SK-N-SH treated with all-trans-retinoic acid at 6 μM for 48 hours (cell line): ENCODE results near the gene PEAR1.

Source experiments
- ATAC-seq: fragments of 200-7000 bp; cut with Tn5 transposase; 3 replicates; pipeline ENCODE4 v1.9.1; 2020; ENCODE audit warnings: mild to moderate bottlenecking, moderate library complexity
- ARNTL ChIP-seq: fragments of 450-650 bp; formaldehyde crosslinking; IDR thresholded peaks from 2 replicates; pipeline ENCODE4 v1.5.0; 2020; ENCODE audit warnings: low read depth, mild to moderate bottlenecking, moderate library complexity, borderline replicate concordance
- BACH2 ChIP-seq: fragments of 250-450 bp; sonication (Bioruptor Pico); IDR thresholded peaks from 2 replicates; pipeline ENCODE4 v1.9.0; 2021; ENCODE audit warnings: mild to moderate bottlenecking, borderline replicate concordance
- CSDC2 ChIP-seq: fragments of 250-450 bp; sonication (Bioruptor Pico); IDR thresholded peaks from 2 replicates; pipeline ENCODE4 v1.5.0; 2020; ENCODE audit warnings: mild to moderate bottlenecking, moderate library complexity
- ESRRG ChIP-seq: fragments of 250-450 bp; sonication (Bioruptor Pico); IDR thresholded peaks from 2 replicates; pipeline ENCODE4 v1.6.1; 2021; ENCODE audit warnings: mild to moderate bottlenecking
- GLIS3 ChIP-seq: fragments of 250-450 bp; sonication (Bioruptor Pico); IDR thresholded peaks from 2 replicates; pipeline ENCODE4 v1.5.0; 2020; ENCODE audit warnings: mild to moderate bottlenecking, moderate library complexity
- ISL1 ChIP-seq: fragments of 250-450 bp; sonication (Bioruptor Pico); IDR thresholded peaks from 2 replicates; pipeline ENCODE4 v2.1.2; 2022; ENCODE audit warnings: mild to moderate bottlenecking, moderate library complexity
- PPARA ChIP-seq: fragments of 250-450 bp; sonication (Bioruptor Pico); IDR thresholded peaks from 2 replicates; pipeline ENCODE4 v1.5.0; 2020; ENCODE audit warnings: mild to moderate bottlenecking, borderline replicate concordance
- RARB ChIP-seq: fragments of 250-450 bp; sonication (Bioruptor Pico); IDR thresholded peaks from 2 replicates; pipeline ENCODE4 v1.8.0; 2021; ENCODE audit warnings: mild to moderate bottlenecking, moderate library complexity
- TCF4 ChIP-seq: fragments of 250-450 bp; sonication (Bioruptor Pico); IDR thresholded peaks from 2 replicates; pipeline ENCODE4 v1.8.0; 2021; ENCODE audit warnings: mild to moderate bottlenecking, moderate library complexity, borderline replicate concordance
- TOX ChIP-seq: fragments of 250-450 bp; sonication (Bioruptor Pico); IDR thresholded peaks from 2 replicates; pipeline ENCODE4 v1.8.0; 2021; ENCODE audit warnings: mild to moderate bottlenecking, moderate library complexity, borderline replicate concordance
- ZC3H10 ChIP-seq: fragments of 250-450 bp; sonication (Bioruptor Pico); IDR thresholded peaks from 2 replicates; pipeline ENCODE4 v1.5.1; 2021; ENCODE audit warnings: mild to moderate bottlenecking, moderate library complexity
- ZFP3 ChIP-seq: fragments of 250-450 bp; sonication (Bioruptor Pico); IDR thresholded peaks from 2 replicates; pipeline ENCODE4 v1.5.0; 2020; ENCODE audit warnings: mild to moderate bottlenecking, moderate library complexity
- ZFP30 ChIP-seq: fragments of 450-650 bp; formaldehyde crosslinking; IDR thresholded peaks from 2 replicates; pipeline ENCODE4 v1.5.0; 2022; ENCODE audit warnings: mild to moderate bottlenecking, moderate library complexity
- ZNF565 ChIP-seq: fragments of 450-650 bp; formaldehyde crosslinking; conservative IDR thresholded peaks from 2 replicates; pipeline ENCODE4 v1.5.0; 2020; ENCODE audit warnings: low read depth, mild to moderate bottlenecking, moderate library complexity
- ZNF70 ChIP-seq: fragments of 450-650 bp; formaldehyde crosslinking; IDR thresholded peaks from 2 replicates; pipeline ENCODE4 v1.5.0; 2020; ENCODE audit warnings: mild to moderate bottlenecking, moderate library complexity
- ZNF8 ChIP-seq: fragments of 450-650 bp; formaldehyde crosslinking; IDR thresholded peaks from 2 replicates; pipeline ENCODE4 v1.5.0; 2020; ENCODE audit warnings: mild to moderate bottlenecking, moderate library complexity
- TF ChIP-seq, protein P1 (sequence below): fragments of 250-450 bp; sonication (Bioruptor Pico); IDR thresholded peaks from 2 replicates; pipeline ENCODE4 v1.8.0; 2021; ENCODE audit warnings: low read depth, mild to moderate bottlenecking, moderate library complexity, borderline replicate concordance
- TF ChIP-seq, protein P2 (sequence below): fragments of 250-450 bp; sonication (Bioruptor Pico); IDR thresholded peaks from 2 replicates; pipeline ENCODE4 v1.5.1; 2020; ENCODE audit warnings: low read depth, mild to moderate bottlenecking, moderate library complexity
- TF ChIP-seq, protein P3 (sequence below): fragments of 250-450 bp; sonication (Bioruptor Pico); IDR thresholded peaks from 2 replicates; pipeline ENCODE4 v1.5.1; 2021; ENCODE audit warnings: mild to moderate bottlenecking, moderate library complexity
- TF ChIP-seq, protein P4 (sequence below): fragments of 250-450 bp; sonication (Bioruptor Pico); IDR thresholded peaks from 2 replicates; pipeline ENCODE4 v1.5.0; 2020; ENCODE audit warnings: mild to moderate bottlenecking, moderate library complexity
- TF ChIP-seq, protein P5 (sequence below): fragments of 250-450 bp; sonication (Bioruptor Pico); IDR thresholded peaks from 2 replicates; pipeline ENCODE4 v1.8.0; 2020; ENCODE audit warnings: mild to moderate bottlenecking, moderate library complexity, borderline replicate concordance

Gene PEAR1

DNA sequence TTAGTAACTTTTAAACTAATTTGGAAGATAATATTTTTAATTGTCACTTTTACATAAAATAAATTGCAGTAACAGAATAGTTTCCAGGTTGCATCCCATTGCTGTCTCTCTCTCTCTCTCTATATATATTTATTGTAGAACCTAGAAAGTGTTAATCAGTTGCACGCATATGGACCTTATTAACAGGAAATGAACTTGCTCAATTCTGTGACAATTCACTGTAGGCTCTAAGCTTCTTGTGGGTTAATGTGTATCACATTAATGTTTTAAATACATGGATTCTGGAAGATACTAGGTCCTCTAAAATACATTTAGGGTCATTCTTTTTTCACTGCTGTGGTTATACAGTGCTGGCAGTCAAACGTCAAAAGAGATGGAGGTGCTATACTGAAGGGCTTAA is 60.1 kb downstream of the PEAR1 start:
- ATAC-seq: no peak

DNA sequence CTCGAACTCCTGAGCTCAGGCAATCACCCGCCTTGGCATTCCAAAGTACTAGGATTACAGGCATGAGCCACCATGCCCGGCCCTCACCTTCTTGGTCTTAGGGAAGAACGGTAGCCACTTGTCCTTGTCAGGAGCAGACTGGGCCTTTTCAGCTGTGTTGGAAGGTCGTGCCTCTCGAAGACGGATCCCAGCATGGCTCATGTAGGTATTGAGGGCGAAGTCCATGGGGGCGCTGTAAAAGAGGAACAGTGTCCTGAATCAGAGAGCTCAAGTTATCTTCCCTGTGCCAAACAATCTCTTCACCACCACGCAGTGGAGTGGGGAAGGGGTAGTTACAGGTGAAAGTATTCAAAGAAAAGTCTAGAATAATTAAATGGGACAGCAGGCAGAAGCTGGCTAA is 62.8 kb downstream of the PEAR1 start:
- no peak for TF ChIP-seq ZFP30
- ATAC-seq: no peak

More for the DNA sequence above, 60.1 kb downstream of the PEAR1 start:
- TF ChIP-seq GLIS3 (CRISPR knock-in tag) (no peak), PPARA (CRISPR knock-in tag) (no peak), TOX (CRISPR knock-in tag) (no peak), TCF4 (CRISPR knock-in tag) (no peak), ZNF8 (CRISPR knock-in tag) (no peak), ZFP3 (no peak), ZNF565 (no peak), BACH2 (CRISPR knock-in tag) (no peak), ZFP30 (no peak), RARB (CRISPR knock-in tag) (no peak), ZNF70 (no peak), ISL1 (CRISPR knock-in tag) (no peak), ZC3H10 (no peak), CSDC2 (CRISPR knock-in tag) (no peak)
- TF ChIP-seq, protein P1, sequence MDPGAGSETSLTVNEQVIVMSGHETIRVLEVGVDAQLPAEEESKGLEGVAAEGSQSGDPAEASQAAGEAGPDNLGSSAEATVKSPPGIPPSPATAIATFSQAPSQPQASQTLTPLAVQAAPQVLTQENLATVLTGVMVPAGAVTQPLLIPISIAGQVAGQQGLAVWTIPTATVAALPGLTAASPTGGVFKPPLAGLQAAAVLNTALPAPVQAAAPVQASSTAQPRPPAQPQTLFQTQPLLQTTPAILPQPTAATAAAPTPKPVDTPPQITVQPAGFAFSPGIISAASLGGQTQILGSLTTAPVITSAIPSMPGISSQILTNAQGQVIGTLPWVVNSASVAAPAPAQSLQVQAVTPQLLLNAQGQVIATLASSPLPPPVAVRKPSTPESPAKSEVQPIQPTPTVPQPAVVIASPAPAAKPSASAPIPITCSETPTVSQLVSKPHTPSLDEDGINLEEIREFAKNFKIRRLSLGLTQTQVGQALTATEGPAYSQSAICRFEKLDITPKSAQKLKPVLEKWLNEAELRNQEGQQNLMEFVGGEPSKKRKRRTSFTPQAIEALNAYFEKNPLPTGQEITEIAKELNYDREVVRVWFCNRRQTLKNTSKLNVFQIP (CRISPR knock-in tag): no peak
- TF ChIP-seq, protein P2, sequence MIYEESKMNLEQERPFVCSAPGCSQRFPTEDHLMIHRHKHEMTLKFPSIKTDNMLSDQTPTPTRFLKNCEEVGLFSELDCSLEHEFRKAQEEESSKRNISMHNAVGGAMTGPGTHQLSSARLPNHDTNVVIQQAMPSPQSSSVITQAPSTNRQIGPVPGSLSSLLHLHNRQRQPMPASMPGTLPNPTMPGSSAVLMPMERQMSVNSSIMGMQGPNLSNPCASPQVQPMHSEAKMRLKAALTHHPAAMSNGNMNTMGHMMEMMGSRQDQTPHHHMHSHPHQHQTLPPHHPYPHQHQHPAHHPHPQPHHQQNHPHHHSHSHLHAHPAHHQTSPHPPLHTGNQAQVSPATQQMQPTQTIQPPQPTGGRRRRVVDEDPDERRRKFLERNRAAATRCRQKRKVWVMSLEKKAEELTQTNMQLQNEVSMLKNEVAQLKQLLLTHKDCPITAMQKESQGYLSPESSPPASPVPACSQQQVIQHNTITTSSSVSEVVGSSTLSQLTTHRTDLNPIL: no peak
- TF ChIP-seq, protein P3, sequence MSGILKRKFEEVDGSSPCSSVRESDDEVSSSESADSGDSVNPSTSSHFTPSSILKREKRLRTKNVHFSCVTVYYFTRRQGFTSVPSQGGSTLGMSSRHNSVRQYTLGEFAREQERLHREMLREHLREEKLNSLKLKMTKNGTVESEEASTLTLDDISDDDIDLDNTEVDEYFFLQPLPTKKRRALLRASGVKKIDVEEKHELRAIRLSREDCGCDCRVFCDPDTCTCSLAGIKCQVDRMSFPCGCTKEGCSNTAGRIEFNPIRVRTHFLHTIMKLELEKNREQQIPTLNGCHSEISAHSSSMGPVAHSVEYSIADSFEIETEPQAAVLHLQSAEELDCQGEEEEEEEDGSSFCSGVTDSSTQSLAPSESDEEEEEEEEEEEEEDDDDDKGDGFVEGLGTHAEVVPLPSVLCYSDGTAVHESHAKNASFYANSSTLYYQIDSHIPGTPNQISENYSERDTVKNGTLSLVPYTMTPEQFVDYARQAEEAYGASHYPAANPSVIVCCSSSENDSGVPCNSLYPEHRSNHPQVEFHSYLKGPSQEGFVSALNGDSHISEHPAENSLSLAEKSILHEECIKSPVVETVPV (CRISPR knock-in tag): no peak

DNA sequence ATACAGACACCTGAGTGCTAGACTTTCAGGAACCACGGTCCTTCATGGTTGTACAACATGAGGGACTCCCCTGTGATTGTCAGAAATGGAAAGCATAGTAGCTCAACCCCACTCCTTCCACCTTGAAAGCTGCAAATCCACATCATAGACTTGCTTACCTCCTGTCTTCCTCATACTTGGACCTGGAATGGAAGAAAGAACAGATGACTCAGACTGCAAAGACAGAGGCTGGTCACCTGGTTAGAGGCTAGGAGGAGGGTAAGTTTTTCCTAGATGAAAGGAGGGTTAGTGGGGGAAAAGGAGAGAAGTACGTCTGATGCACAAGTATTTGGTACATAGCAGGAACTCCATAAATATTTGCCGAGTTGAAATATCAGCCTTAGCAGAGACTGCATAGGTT is 64.1 kb downstream of the PEAR1 start:
- TF ChIP-seq ZNF565 (no peak), ARNTL (CRISPR knock-in tag) (no peak), ZC3H10 (no peak), ZNF70 (no peak), ZNF8 (CRISPR knock-in tag) (no peak), TOX (CRISPR knock-in tag) (no peak), ISL1 (CRISPR knock-in tag) (no peak), BACH2 (CRISPR knock-in tag) (no peak)
- TF ChIP-seq, protein P4, sequence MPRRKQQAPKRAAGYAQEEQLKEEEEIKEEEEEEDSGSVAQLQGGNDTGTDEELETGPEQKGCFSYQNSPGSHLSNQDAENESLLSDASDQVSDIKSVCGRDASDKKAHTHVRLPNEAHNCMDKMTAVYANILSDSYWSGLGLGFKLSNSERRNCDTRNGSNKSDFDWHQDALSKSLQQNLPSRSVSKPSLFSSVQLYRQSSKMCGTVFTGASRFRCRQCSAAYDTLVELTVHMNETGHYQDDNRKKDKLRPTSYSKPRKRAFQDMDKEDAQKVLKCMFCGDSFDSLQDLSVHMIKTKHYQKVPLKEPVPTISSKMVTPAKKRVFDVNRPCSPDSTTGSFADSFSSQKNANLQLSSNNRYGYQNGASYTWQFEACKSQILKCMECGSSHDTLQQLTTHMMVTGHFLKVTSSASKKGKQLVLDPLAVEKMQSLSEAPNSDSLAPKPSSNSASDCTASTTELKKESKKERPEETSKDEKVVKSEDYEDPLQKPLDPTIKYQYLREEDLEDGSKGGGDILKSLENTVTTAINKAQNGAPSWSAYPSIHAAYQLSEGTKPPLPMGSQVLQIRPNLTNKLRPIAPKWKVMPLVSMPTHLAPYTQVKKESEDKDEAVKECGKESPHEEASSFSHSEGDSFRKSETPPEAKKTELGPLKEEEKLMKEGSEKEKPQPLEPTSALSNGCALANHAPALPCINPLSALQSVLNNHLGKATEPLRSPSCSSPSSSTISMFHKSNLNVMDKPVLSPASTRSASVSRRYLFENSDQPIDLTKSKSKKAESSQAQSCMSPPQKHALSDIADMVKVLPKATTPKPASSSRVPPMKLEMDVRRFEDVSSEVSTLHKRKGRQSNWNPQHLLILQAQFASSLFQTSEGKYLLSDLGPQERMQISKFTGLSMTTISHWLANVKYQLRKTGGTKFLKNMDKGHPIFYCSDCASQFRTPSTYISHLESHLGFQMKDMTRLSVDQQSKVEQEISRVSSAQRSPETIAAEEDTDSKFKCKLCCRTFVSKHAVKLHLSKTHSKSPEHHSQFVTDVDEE (CRISPR knock-in tag): no peak
- TF ChIP-seq, protein P3 (CRISPR knock-in tag): no peak
- ATAC-seq: no peak

DNA sequence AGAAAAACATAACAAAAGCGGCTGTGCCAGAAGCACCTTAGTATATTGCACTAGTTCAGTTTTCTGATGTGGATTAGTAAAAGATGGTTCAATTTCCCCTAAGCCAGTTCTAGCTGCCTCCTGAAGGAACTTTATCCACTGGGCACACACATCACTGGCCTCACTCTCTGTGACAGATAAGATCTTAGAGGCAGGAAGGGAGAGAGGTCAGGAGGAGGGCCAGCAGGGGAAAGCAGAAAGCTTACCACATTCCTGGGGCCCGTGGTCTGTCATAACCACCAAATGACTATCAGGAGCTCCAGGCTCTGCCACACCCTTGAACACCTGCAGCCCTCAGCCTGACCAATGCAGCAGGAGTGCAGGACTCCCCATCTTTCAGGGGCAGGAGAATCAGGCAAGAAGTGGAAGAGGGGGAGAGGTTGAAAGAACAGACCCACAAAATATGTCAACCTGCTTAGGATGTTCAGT is 64.8 kb downstream of the PEAR1 start:
- ATAC-seq: peak; percentile 34
- TF ChIP-seq, protein P1 (CRISPR knock-in tag): no peak
- no peak for TF ChIP-seq ZC3H10
- TF ChIP-seq RARB (CRISPR knock-in tag): no peak
- TF ChIP-seq ARNTL (CRISPR knock-in tag): no peak
- no peak for TF ChIP-seq ZNF565
- no peak for TF ChIP-seq ZFP3
- TF ChIP-seq ZNF70: no peak
- no peak for TF ChIP-seq PPARA (CRISPR knock-in tag)
- TF ChIP-seq ESRRG: no peak
- TF ChIP-seq ZFP30: no peak
- TF ChIP-seq ZNF8 (CRISPR knock-in tag): no peak
- no peak for TF ChIP-seq TOX (CRISPR knock-in tag)
- TF ChIP-seq, protein P5, sequence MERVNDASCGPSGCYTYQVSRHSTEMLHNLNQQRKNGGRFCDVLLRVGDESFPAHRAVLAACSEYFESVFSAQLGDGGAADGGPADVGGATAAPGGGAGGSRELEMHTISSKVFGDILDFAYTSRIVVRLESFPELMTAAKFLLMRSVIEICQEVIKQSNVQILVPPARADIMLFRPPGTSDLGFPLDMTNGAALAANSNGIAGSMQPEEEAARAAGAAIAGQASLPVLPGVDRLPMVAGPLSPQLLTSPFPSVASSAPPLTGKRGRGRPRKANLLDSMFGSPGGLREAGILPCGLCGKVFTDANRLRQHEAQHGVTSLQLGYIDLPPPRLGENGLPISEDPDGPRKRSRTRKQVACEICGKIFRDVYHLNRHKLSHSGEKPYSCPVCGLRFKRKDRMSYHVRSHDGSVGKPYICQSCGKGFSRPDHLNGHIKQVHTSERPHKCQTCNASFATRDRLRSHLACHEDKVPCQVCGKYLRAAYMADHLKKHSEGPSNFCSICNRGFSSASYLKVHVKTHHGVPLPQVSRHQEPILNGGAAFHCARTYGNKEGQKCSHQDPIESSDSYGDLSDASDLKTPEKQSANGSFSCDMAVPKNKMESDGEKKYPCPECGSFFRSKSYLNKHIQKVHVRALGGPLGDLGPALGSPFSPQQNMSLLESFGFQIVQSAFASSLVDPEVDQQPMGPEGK: no peak
- no peak for TF ChIP-seq CSDC2 (CRISPR knock-in tag)
- TF ChIP-seq, protein P2: no peak
